H1 (cell line): ENCODE data around the gene TGM6. TPM values are rescaled to one million over a fixed set of nuclear protein-coding genes. Genes with fewer than 3 reads are reported as not detected.

Source experiments
- ASH2L ChIP-seq: fragments of 200-600, 300-600 bp; sonication (generic); IDR thresholded peaks from one replicate; pipeline ENCODE4 v1.7.1; 2017; ENCODE audit warnings: low read length
- BRCA1 ChIP-seq: IDR thresholded peaks from 2 replicates; pipeline ENCODE4 v1.6.1; 2012; ENCODE audit warnings: low read depth, low read length, improper control_type of control experiment
- HDAC2 ChIP-seq, 2 experiments: fragments of 300-600 bp in 1 of 2; sonication (generic) in 1 of 2; IDR thresholded peaks; 2 replicates each; pipeline ENCODE4 v1.6.1; 2011 to 2012; ENCODE audit warnings: low read depth in 2 of 2, low read length in 2 of 2, mild to moderate bottlenecking in 2 of 2, moderate library complexity in 2 of 2, borderline replicate concordance in 1 of 2, inconsistent platforms in 1 of 2
- KDM5A ChIP-seq: fragments of 200-600 bp; IDR thresholded peaks from 2 replicates; pipeline ENCODE4 v1.7.1; 2012; ENCODE audit warnings: mild to moderate bottlenecking, low read length, inconsistent platforms, mixed read lengths
- RNF2 ChIP-seq: fragments of 200-900, 300-1000 bp; sonication (generic); IDR thresholded peaks from 2 replicates; pipeline ENCODE4 v1.7.1; 2016; ENCODE audit warnings: borderline replicate concordance, low read depth, mild to moderate bottlenecking, antibody characterized with exemption, low read length; ENCODE audit not compliant: poor library complexity, severe bottlenecking; ENCODE audit errors: missing control alignments
- SIN3A ChIP-seq, 2 experiments: IDR thresholded peaks in 1 of 2; conservative IDR thresholded peaks in 1 of 2; 2 replicates each; pipeline ENCODE4 v1.6.1; 2011 to 2012; ENCODE audit warnings: low read length in 2 of 2, improper control_type of control experiment in 1 of 2, low read depth in 1 of 2, mild to moderate bottlenecking in 1 of 2
- polyA plus RNA-seq, 7 experiments: library from polyadenylated mRNA; depleted of rRNA in 3 of 7; stranded (reverse) in 5 of 7; unstranded in 2 of 7; fragments of >200 nt in 5 of 7; fragments of 200-250 nt in 2 of 7; gene quantifications; 1 replicate in 5 of 7; 2 replicates in 1 of 7; 4 replicates in 1 of 7; pipeline versions ENCODE4 v1.2.1 to v1.2.3, GENCODE V29; 2011 to 2013; ENCODE audit warnings: missing spikeins in 2 of 7, mixed read lengths in 2 of 7
- total RNA-seq: library from RNA; stranded (reverse); fragmentation: NEBNext Ultra II Directional; extraction: Animal tissue kit (Norgen Biotek cat#: 25700); gene quantifications from 2 replicates; pipeline ENCODE4 v1.2.1, GENCODE V29; 2021
- TF ChIP-seq, protein P1 (sequence below): fragments of 300-600 bp; sonication (generic); IDR thresholded peaks from 2 replicates; pipeline ENCODE4 v1.7.1; 2012; ENCODE audit warnings: low read length, moderate library complexity, mild to moderate bottlenecking, inconsistent platforms; ENCODE audit not compliant: insufficient replicate concordance
- TF ChIP-seq, protein P2 (sequence below): IDR thresholded peaks from 2 replicates; pipeline ENCODE4 v1.6.1; 2012; ENCODE audit warnings: inconsistent platforms

The TGM6 gene
- total and polyA plus RNA-seq, 2 of the 8 experiments (the other 6 are each of a cell fraction or from before 2014, with no cell fraction given), result 0.03 TPM; not detected in 1

DNA sequence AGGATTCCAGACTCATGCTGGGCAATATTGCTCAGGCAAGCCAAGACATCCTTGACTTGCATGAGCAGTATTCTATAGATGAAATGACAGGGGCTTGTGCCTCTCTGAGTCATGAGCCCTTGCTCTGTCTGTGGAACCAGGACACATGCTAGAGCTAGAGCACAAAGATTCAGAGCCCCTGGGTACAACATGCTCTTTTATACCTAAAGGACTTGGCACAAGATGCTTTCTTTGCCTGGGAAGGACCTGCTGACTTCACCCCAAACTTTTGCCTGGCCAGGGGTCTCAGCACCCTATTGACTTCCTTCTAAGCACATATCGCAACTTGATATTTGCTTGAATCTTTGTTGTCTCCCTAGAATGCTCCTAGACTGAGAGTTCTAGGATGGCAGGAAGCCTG, 27.4 kb downstream of the TGM6 start (continued):
- TF ChIP-seq, protein P1, sequence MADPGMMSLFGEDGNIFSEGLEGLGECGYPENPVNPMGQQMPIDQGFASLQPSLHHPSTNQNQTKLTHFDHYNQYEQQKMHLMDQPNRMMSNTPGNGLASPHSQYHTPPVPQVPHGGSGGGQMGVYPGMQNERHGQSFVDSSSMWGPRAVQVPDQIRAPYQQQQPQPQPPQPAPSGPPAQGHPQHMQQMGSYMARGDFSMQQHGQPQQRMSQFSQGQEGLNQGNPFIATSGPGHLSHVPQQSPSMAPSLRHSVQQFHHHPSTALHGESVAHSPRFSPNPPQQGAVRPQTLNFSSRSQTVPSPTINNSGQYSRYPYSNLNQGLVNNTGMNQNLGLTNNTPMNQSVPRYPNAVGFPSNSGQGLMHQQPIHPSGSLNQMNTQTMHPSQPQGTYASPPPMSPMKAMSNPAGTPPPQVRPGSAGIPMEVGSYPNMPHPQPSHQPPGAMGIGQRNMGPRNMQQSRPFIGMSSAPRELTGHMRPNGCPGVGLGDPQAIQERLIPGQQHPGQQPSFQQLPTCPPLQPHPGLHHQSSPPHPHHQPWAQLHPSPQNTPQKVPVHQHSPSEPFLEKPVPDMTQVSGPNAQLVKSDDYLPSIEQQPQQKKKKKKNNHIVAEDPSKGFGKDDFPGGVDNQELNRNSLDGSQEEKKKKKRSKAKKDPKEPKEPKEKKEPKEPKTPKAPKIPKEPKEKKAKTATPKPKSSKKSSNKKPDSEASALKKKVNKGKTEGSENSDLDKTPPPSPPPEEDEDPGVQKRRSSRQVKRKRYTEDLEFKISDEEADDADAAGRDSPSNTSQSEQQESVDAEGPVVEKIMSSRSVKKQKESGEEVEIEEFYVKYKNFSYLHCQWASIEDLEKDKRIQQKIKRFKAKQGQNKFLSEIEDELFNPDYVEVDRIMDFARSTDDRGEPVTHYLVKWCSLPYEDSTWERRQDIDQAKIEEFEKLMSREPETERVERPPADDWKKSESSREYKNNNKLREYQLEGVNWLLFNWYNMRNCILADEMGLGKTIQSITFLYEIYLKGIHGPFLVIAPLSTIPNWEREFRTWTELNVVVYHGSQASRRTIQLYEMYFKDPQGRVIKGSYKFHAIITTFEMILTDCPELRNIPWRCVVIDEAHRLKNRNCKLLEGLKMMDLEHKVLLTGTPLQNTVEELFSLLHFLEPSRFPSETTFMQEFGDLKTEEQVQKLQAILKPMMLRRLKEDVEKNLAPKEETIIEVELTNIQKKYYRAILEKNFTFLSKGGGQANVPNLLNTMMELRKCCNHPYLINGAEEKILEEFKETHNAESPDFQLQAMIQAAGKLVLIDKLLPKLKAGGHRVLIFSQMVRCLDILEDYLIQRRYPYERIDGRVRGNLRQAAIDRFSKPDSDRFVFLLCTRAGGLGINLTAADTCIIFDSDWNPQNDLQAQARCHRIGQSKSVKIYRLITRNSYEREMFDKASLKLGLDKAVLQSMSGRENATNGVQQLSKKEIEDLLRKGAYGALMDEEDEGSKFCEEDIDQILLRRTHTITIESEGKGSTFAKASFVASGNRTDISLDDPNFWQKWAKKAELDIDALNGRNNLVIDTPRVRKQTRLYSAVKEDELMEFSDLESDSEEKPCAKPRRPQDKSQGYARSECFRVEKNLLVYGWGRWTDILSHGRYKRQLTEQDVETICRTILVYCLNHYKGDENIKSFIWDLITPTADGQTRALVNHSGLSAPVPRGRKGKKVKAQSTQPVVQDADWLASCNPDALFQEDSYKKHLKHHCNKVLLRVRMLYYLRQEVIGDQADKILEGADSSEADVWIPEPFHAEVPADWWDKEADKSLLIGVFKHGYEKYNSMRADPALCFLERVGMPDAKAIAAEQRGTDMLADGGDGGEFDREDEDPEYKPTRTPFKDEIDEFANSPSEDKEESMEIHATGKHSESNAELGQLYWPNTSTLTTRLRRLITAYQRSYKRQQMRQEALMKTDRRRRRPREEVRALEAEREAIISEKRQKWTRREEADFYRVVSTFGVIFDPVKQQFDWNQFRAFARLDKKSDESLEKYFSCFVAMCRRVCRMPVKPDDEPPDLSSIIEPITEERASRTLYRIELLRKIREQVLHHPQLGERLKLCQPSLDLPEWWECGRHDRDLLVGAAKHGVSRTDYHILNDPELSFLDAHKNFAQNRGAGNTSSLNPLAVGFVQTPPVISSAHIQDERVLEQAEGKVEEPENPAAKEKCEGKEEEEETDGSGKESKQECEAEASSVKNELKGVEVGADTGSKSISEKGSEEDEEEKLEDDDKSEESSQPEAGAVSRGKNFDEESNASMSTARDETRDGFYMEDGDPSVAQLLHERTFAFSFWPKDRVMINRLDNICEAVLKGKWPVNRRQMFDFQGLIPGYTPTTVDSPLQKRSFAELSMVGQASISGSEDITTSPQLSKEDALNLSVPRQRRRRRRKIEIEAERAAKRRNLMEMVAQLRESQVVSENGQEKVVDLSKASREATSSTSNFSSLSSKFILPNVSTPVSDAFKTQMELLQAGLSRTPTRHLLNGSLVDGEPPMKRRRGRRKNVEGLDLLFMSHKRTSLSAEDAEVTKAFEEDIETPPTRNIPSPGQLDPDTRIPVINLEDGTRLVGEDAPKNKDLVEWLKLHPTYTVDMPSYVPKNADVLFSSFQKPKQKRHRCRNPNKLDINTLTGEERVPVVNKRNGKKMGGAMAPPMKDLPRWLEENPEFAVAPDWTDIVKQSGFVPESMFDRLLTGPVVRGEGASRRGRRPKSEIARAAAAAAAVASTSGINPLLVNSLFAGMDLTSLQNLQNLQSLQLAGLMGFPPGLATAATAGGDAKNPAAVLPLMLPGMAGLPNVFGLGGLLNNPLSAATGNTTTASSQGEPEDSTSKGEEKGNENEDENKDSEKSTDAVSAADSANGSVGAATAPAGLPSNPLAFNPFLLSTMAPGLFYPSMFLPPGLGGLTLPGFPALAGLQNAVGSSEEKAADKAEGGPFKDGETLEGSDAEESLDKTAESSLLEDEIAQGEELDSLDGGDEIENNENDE, result no peak
- no peak for TF ChIP-seq RNF2
- no peak for TF ChIP-seq ASH2L
- no peak for TF ChIP-seq HDAC2 (IDR thresholded peaks at IDR 0.05; ENCODE audit: borderline replicate concordance in 1 of 2, low read depth in 2 of 2, low read length in 2 of 2)
- no peak for TF ChIP-seq SIN3A (conservative IDR thresholded peaks at IDR 0.05 in 1 of 2, IDR thresholded peaks at IDR 0.05 in 1 of 2; ENCODE audit: low read depth in 1 of 2, low read length in 2 of 2)
- no peak for TF ChIP-seq BRCA1
- TF ChIP-seq, protein P2, sequence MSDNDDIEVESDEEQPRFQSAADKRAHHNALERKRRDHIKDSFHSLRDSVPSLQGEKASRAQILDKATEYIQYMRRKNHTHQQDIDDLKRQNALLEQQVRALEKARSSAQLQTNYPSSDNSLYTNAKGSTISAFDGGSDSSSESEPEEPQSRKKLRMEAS, result no peak
- no peak for TF ChIP-seq KDM5A
- TF ChIP-seq, all 59 proteins: peak for 0
